ENCODE results near the gene IL5RA. TPM values are rescaled to one million over a fixed set of nuclear protein-coding genes. Genes with fewer than 3 reads are reported as not detected.

The IL5RA gene
- total and polyA plus RNA-seq, 9 of the 15 experiments (the other 6 are each of a cell fraction or from before 2014, with no cell fraction given), result 0.07 to 0.28 (median 0.14) TPM; not detected in 4

DNA sequence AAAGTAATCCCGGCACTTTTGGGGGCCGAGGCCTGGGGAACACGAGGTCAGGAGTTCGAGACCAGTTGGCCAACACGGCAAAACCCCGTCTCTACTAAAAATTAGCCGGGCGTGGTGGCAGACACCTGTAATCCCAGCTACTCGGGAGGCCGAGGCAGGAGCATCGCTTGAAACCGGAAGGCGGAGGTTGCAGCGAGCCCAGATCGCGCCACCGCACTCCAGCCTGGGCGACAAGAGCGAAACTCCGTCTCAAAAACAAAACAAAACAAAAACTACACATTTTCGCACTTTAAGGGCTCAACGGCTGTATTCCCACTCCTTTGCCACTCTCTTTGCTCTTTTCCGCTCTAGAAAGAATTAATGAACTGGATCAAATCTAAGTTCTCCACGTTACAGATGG, 15.8 kb upstream of the IL5RA start (continued):
- TF ChIP-seq, protein P1, sequence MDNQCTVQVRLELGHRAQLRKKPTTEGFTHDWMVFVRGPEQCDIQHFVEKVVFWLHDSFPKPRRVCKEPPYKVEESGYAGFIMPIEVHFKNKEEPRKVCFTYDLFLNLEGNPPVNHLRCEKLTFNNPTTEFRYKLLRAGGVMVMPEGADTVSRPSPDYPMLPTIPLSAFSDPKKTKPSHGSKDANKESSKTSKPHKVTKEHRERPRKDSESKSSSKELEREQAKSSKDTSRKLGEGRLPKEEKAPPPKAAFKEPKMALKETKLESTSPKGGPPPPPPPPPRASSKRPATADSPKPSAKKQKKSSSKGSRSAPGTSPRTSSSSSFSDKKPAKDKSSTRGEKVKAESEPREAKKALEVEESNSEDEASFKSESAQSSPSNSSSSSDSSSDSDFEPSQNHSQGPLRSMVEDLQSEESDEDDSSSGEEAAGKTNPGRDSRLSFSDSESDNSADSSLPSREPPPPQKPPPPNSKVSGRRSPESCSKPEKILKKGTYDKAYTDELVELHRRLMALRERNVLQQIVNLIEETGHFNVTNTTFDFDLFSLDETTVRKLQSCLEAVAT (IDR thresholded peaks at IDR 0.05), result peak in 1 of 2 experiments; percentile 97; a peak in 2 of 4 replicates
- TF ChIP-seq, protein P2, sequence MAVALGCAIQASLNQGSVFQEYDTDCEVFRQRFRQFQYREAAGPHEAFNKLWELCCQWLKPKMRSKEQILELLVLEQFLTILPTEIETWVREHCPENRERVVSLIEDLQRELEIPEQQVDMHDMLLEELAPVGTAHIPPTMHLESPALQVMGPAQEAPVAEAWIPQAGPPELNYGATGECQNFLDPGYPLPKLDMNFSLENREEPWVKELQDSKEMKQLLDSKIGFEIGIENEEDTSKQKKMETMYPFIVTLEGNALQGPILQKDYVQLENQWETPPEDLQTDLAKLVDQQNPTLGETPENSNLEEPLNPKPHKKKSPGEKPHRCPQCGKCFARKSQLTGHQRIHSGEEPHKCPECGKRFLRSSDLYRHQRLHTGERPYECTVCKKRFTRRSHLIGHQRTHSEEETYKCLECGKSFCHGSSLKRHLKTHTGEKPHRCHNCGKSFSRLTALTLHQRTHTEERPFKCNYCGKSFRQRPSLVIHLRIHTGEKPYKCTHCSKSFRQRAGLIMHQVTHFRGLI (CRISPR knock-in tag; IDR thresholded peaks at IDR 0.05), result no peak
- TF ChIP-seq ZNF175 (CRISPR knock-in tag; IDR thresholded peaks at IDR 0.05; ENCODE audit: low read depth) (no peak), SRSF7 (optimal IDR thresholded peaks at IDR 0.05; ENCODE audit: low read depth, low read length) (no peak), ZBED1 (IDR thresholded peaks at IDR 0.05) (no peak), TFAM (CRISPR knock-in tag; conservative IDR thresholded peaks at IDR 0.05) (no peak)

DNA sequence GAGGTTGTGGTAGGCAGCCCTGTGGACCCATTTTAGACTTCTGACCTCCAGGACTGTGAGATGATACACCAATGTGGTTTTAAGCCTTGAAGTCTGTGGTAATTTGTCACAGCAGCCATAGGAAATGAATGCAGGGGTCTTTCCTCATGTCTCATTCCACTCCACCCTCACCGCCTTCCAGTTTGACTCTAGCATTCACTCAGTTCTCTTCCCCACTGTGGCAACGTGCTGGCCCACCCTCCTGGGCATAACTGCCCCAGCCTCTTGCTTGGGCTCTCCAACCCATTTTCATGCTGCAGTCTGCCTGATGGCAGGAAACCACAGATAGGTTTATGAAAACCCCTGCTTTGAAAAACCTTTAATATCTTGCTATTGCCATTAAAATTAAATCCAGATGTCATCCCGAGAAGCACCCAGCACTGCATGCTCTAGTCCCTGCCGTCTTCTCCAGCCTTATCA, 9.2 kb upstream of the IL5RA start:
- Histone ChIP-seq H3K9ac (ENCODE audit: insufficient read depth in 1 of 2, low read depth in 2 of 2, low read length in 2 of 2) (no peak overlapping the region), H3K4me3 (no peak overlapping the region), H3K9me1 (ENCODE audit: control insufficient read depth, insufficient read depth, low read length) (no peaks in the 10 kb centered on the region), H2AFZ (ENCODE audit: low read depth, low read length) (no peak overlapping the region), H3K4me1 (replicated peaks in 1 of 2; ENCODE audit: control insufficient read depth in 2 of 2, insufficient read depth in 2 of 2, low read length in 2 of 2) (no peaks in the 10 kb centered on the region), H3K9me3 (replicated peaks; ENCODE audit: control insufficient read depth, insufficient read depth, low read depth, low read length) (no peaks in the 10 kb centered on the region), H3K27ac (ENCODE audit: extremely low read depth, low read depth, low read length) (no peak overlapping the region), H3K79me2 (ENCODE audit: control insufficient read depth, insufficient read depth, low read length) (no peaks in the 10 kb centered on the region), H3K4me2 (ENCODE audit: insufficient read depth, low read length) (no peak overlapping the region), H3K27me3 (ENCODE audit: control insufficient read depth in 2 of 2, insufficient read depth in 2 of 2, low read length in 2 of 2) (peaks cover 4 to 5% of the 10 kb centered on the region in 2 experiments; a peak in 4 of 5 replicates), H3K36me3 (ENCODE audit: control insufficient read depth, insufficient read depth, low read length) (no peaks in the 10 kb centered on the region), H4K20me1 (replicated peaks; ENCODE audit: control insufficient read depth, insufficient read depth, low read length) (no peaks in the 10 kb centered on the region)
- ChIA-PET POLR2A (no interaction called here), CTCF (ENCODE audit: low intra/inter-chr PET ratio) (no interaction called here)
- intact Hi-C loops (cut with micrococcal nuclease) (no loop called here), in situ Hi-C loops (cut with MboI) (no loop called here)
- BruUV-seq (replicated peaks), result no TSS peak
- FAIRE-seq, result no peak
- 4% methylated on average over 4 of the region's 4 CpGs for WGBS (ENCODE audit: insufficient coverage, low coverage, missing lambda C conversion rate)
- no peak for DNase-seq (ENCODE audit: extremely low read depth in 1 of 4, low spot score in 3 of 4)
- TF ChIP-seq HSF4 (CRISPR knock-in tag; IDR thresholded peaks at IDR 0.05; ENCODE audit: borderline replicate concordance), result no peak
- TF ChIP-seq, protein P3, sequence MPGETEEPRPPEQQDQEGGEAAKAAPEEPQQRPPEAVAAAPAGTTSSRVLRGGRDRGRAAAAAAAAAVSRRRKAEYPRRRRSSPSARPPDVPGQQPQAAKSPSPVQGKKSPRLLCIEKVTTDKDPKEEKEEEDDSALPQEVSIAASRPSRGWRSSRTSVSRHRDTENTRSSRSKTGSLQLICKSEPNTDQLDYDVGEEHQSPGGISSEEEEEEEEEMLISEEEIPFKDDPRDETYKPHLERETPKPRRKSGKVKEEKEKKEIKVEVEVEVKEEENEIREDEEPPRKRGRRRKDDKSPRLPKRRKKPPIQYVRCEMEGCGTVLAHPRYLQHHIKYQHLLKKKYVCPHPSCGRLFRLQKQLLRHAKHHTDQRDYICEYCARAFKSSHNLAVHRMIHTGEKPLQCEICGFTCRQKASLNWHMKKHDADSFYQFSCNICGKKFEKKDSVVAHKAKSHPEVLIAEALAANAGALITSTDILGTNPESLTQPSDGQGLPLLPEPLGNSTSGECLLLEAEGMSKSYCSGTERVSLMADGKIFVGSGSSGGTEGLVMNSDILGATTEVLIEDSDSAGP (CRISPR knock-in tag; IDR thresholded peaks at IDR 0.05), result no peak
- no peak for TF ChIP-seq KLF13 (tag; IDR thresholded peaks at IDR 0.05; ENCODE audit: borderline replicate concordance, low read depth)
- no peak for TF ChIP-seq CBX5 (IDR thresholded peaks at IDR 0.05; ENCODE audit: borderline replicate concordance, low read depth)
- ATAC-seq, result peak; percentile 17; the same call in 2 of the 3 replicates

Data from K562 (cell line).